Liver (tissue), 9 donors: ENCODE measurements around the gene EHMT1. TPM values are rescaled to one million over a fixed set of nuclear protein-coding genes. Genes with fewer than 3 reads are reported as not detected.

ENCODE experiments used
- DNase-seq: peaks from one replicate; pipeline ENCODE4 v3.0.0-alpha.2; 2017; ENCODE audit warnings: low spot score
- H3K27ac ChIP-seq, 2 donors: one replicate each; pipeline ENCODE4 v1.7.0; 2013; ENCODE audit warnings: inconsistent platforms in 2 of 2, low read length in 2 of 2, control low read depth in 1 of 2, low read depth in 1 of 2, mild to moderate bottlenecking in 1 of 2
- H3K27me3 ChIP-seq, 4 donors: one replicate each; pipeline versions ENCODE4 v1.6.1 to v1.7.0; 2013; ENCODE audit warnings: low read length in 3 of 4, inconsistent platforms in 1 of 4, mild to moderate bottlenecking in 1 of 4, moderate library complexity in 1 of 4; ENCODE audit not compliant: control insufficient read depth in 4 of 4, insufficient read depth in 4 of 4
- H3K36me3 ChIP-seq, 4 donors: one replicate each; pipeline versions ENCODE4 v1.6.1 to v1.7.0; 2013; ENCODE audit warnings: low read length in 3 of 4, mild to moderate bottlenecking in 3 of 4, low read depth in 1 of 4, moderate library complexity in 1 of 4; ENCODE audit not compliant: control insufficient read depth in 4 of 4, insufficient read depth in 3 of 4
- H3K4me1 ChIP-seq, 4 donors: one replicate each; pipeline versions ENCODE4 v1.6.1 to v1.7.0; 2013; ENCODE audit warnings: low read length in 3 of 4, mild to moderate bottlenecking in 3 of 4, moderate library complexity in 1 of 4; ENCODE audit not compliant: control insufficient read depth in 4 of 4, insufficient read depth in 4 of 4
- H3K4me3 ChIP-seq, 3 donors: one replicate each; pipeline versions ENCODE4 v1.6.1 to v1.7.0; 2013; ENCODE audit warnings: low read length in 3 of 3, control low read depth in 1 of 3, low read depth in 1 of 3, mild to moderate bottlenecking in 1 of 3
- H3K9ac ChIP-seq, 2 donors: one replicate each; pipeline ENCODE4 v1.7.0; 2013; ENCODE audit warnings: low read length in 2 of 2, mild to moderate bottlenecking in 2 of 2, moderate library complexity in 2 of 2, control low read depth in 1 of 2, low read depth in 1 of 2
- H3K9me3 ChIP-seq, 4 donors: one replicate each; pipeline versions ENCODE4 v1.6.1 to v1.7.0; 2013; ENCODE audit warnings: low read length in 3 of 4; ENCODE audit not compliant: control insufficient read depth in 4 of 4
- ATF3 ChIP-seq: IDR thresholded peaks from 2 replicates; pipeline ENCODE4 v1.6.1; 2016; ENCODE audit warnings: antibody characterized with exemption
- EGR1 ChIP-seq, 2 donors: IDR thresholded peaks; 2 replicates each; pipeline ENCODE4 v1.6.1; 2016 to 2018; ENCODE audit warnings: antibody characterized with exemption in 2 of 2, low read depth in 2 of 2
- FOXA1 ChIP-seq: IDR thresholded peaks from 2 replicates; pipeline ENCODE4 v1.6.1; 2016; ENCODE audit warnings: antibody characterized with exemption
- FOXA2 ChIP-seq: IDR thresholded peaks from 2 replicates; pipeline ENCODE4 v1.6.1; 2016; ENCODE audit warnings: antibody characterized with exemption
- GABPA ChIP-seq, 2 donors: IDR thresholded peaks in 1 of 2; conservative IDR thresholded peaks in 1 of 2; 2 replicates each; pipeline ENCODE4 v1.6.1; 2016; ENCODE audit warnings: antibody characterized with exemption in 2 of 2, mild to moderate bottlenecking in 1 of 2, moderate library complexity in 1 of 2
- HNF4A ChIP-seq, 2 donors: conservative IDR thresholded peaks; 2 replicates each; pipeline ENCODE4 v1.6.1; 2016; ENCODE audit warnings: antibody characterized with exemption in 2 of 2, mild to moderate bottlenecking in 2 of 2
- HNF4G ChIP-seq: IDR thresholded peaks from 2 replicates; pipeline ENCODE4 v1.6.1; 2016; ENCODE audit warnings: antibody characterized with exemption
- JUND ChIP-seq, 2 donors: IDR thresholded peaks; 2 replicates each; pipeline ENCODE4 v1.6.1; 2016; ENCODE audit warnings: antibody characterized with exemption in 2 of 2
- MAX ChIP-seq: IDR thresholded peaks from 2 replicates; pipeline ENCODE4 v1.6.1; 2016; ENCODE audit warnings: antibody characterized with exemption
- NR2F2 ChIP-seq: IDR thresholded peaks from 2 replicates; pipeline ENCODE4 v1.6.1; 2016; ENCODE audit warnings: antibody characterized with exemption
- RAD21 ChIP-seq, 2 donors: IDR thresholded peaks; 2 replicates each; pipeline ENCODE4 v1.6.1; 2016; ENCODE audit warnings: antibody characterized with exemption in 2 of 2, mild to moderate bottlenecking in 2 of 2
- REST ChIP-seq: IDR thresholded peaks from 2 replicates; pipeline ENCODE4 v1.6.1; 2016; ENCODE audit warnings: antibody characterized with exemption, mild to moderate bottlenecking
- RXRA ChIP-seq, 2 donors: IDR thresholded peaks; 2 replicates each; pipeline ENCODE4 v1.6.1; 2017 to 2018; ENCODE audit warnings: antibody characterized with exemption in 2 of 2, mild to moderate bottlenecking in 1 of 2
- SP1 ChIP-seq: IDR thresholded peaks from 2 replicates; pipeline ENCODE4 v1.6.1; 2018; ENCODE audit warnings: antibody characterized with exemption, mild to moderate bottlenecking
- TAF1 ChIP-seq: conservative IDR thresholded peaks from 2 replicates; pipeline ENCODE4 v1.6.1; 2016; ENCODE audit warnings: antibody characterized with exemption, mild to moderate bottlenecking
- YY1 ChIP-seq: IDR thresholded peaks from 2 replicates; pipeline ENCODE4 v1.6.1; 2016; ENCODE audit warnings: antibody characterized with exemption, mild to moderate bottlenecking
- WGBS: extraction: QIAGEN DNeasy Blood & Tissue Kit; methylation state at CpG from one replicate; pipeline ENCODE4 v1.1.7; 2013; 5-methylcytosine and 5-hydroxymethylcytosine counted together
- polyA plus RNA-seq, 2 donors: library from polyadenylated mRNA; stranded (reverse) in 1 of 2; unstranded in 1 of 2; fragments of 200-250 nt in 1 of 2; fragments of >200 nt in 1 of 2; fragmentation: Nextera tagmentation in 1 of 2; extraction: Ambion mirVana in 1 of 2; gene quantifications; one replicate each; pipeline versions ENCODE4 v1.2.1 to v1.2.3, GENCODE V29; 2013 to 2015
- total RNA-seq, 2 donors: library from RNA; depleted of rRNA; stranded (reverse); fragments of >200 nt; gene quantifications; one replicate each; pipeline ENCODE4 v1.2.3, GENCODE V29; 2014
- TF ChIP-seq, protein P1 (sequence below): IDR thresholded peaks from 2 replicates; pipeline ENCODE4 v1.6.1; 2016; ENCODE audit warnings: antibody characterized with exemption
- TF ChIP-seq, protein P2 (sequence below): fragments of 150-350 bp; IDR thresholded peaks from 2 replicates; pipeline ENCODE4 v1.5.1; 2017; ENCODE audit warnings: improper control_type of control experiment, low read depth, low read length; ENCODE audit not compliant: missing input control
- donor health status: healthy.
- donor health status: healthy.
- donor health status: healthy.
- donor health status: healthy.
- donor health status: healthy.

The EHMT1 gene
- total and polyA plus RNA-seq, 4 donors, result 16.1 to 48.2 (median 27.3) TPM

GRCh38 chr9:137694236-137694959 is 75.6 kb downstream of the EHMT1 start:
- Histone ChIP-seq H3K4me3 (no peak overlapping the region), H3K9ac (no peak overlapping the region), H3K9me3 (no peaks in the 10 kb centered on the region), H3K4me1 (peaks cover 1 to 26% (median 16%) of the 10 kb centered on the region in 4 donors), H3K27ac (no peak overlapping the region), H3K27me3 (no peaks in the 10 kb centered on the region), H3K36me3 (no peaks in the 10 kb centered on the region)
- 94% methylated on average over 36 of the region's 36 CpGs for WGBS
- no peak for DNase-seq
- TF ChIP-seq RAD21 (IDR thresholded peaks at IDR 0.05), result no peak
- TF ChIP-seq YY1, result no peak
- TF ChIP-seq EGR1 (IDR thresholded peaks at IDR 0.05; ENCODE audit: low read depth in 2 of 2), result no peak
- TF ChIP-seq GABPA (IDR thresholded peaks at IDR 0.05 in 1 of 2, conservative IDR thresholded peaks at IDR 0.05 in 1 of 2), result no peak
- no peak for TF ChIP-seq FOXA1

GRCh38 chr9:137694962-137695875 is 76.4 kb downstream of the EHMT1 start:
- Histone ChIP-seq H3K4me1 (peaks cover 0 to 19% (median 11%) of the 10 kb centered on the region in 4 donors), H3K36me3 (no peaks in the 10 kb centered on the region), H3K9me3 (no peaks in the 10 kb centered on the region), H3K9ac (no peak overlapping the region), H3K27ac (peak overlapping the region in 1 of 2 donors; percentile 17), H3K4me3 (no peak overlapping the region), H3K27me3 (no peaks in the 10 kb centered on the region)
- WGBS, result 67% methylated on average over 22 of the region's 22 CpGs
- peak; percentile 57 for DNase-seq
- TF ChIP-seq HNF4A (conservative IDR thresholded peaks at IDR 0.05) (peak; percentile 25 to 39), RAD21 (IDR thresholded peaks at IDR 0.05) (peak; percentile 80 to 87), JUND (IDR thresholded peaks at IDR 0.05) (no peak), HNF4G (no peak), FOXA2 (no peak), MAX (no peak), REST (no peak), SP1 (no peak), RXRA (IDR thresholded peaks at IDR 0.05) (no peak), EGR1 (IDR thresholded peaks at IDR 0.05; ENCODE audit: low read depth in 2 of 2) (no peak), TAF1 (no peak), YY1 (no peak), ATF3 (no peak), NR2F2 (no peak)
- TF ChIP-seq, protein P1, sequence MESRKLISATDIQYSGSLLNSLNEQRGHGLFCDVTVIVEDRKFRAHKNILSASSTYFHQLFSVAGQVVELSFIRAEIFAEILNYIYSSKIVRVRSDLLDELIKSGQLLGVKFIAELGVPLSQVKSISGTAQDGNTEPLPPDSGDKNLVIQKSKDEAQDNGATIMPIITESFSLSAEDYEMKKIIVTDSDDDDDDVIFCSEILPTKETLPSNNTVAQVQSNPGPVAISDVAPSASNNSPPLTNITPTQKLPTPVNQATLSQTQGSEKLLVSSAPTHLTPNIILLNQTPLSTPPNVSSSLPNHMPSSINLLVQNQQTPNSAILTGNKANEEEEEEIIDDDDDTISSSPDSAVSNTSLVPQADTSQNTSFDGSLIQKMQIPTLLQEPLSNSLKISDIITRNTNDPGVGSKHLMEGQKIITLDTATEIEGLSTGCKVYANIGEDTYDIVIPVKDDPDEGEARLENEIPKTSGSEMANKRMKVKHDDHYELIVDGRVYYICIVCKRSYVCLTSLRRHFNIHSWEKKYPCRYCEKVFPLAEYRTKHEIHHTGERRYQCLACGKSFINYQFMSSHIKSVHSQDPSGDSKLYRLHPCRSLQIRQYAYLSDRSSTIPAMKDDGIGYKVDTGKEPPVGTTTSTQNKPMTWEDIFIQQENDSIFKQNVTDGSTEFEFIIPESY, result no peak
- TF ChIP-seq, protein P2, sequence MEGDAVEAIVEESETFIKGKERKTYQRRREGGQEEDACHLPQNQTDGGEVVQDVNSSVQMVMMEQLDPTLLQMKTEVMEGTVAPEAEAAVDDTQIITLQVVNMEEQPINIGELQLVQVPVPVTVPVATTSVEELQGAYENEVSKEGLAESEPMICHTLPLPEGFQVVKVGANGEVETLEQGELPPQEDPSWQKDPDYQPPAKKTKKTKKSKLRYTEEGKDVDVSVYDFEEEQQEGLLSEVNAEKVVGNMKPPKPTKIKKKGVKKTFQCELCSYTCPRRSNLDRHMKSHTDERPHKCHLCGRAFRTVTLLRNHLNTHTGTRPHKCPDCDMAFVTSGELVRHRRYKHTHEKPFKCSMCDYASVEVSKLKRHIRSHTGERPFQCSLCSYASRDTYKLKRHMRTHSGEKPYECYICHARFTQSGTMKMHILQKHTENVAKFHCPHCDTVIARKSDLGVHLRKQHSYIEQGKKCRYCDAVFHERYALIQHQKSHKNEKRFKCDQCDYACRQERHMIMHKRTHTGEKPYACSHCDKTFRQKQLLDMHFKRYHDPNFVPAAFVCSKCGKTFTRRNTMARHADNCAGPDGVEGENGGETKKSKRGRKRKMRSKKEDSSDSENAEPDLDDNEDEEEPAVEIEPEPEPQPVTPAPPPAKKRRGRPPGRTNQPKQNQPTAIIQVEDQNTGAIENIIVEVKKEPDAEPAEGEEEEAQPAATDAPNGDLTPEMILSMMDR, result peak; percentile 81
